K562 (cell line): Measurements from ENCODE around the gene UBXN10. TPM values are rescaled to one million over a fixed set of nuclear protein-coding genes. Genes with fewer than 3 reads are reported as not detected.

Experiments
- ATAC-seq: fragments of 200-7000 bp; cut with Tn5 transposase; 3 replicates; pipeline ENCODE4 v1.9.1; 2020; ENCODE audit warnings: moderate library complexity
- BruUV-seq: library from RNA; stranded (reverse); fragments of 400-500 nt; replicated peaks from 2 replicates; lab custom pipeline; 2021; lab: Mats Ljungman, UMichigan
- CTCF ChIA-PET: fragments of 300-600 bp; formaldehyde crosslinking; extraction: SDS; loops from one replicate; lab custom pipeline; 2021; ENCODE audit warnings: low intra/inter-chr PET ratio; lab: Yijun Ruan, JAX
- POLR2A ChIA-PET: fragments of 300-600, 350-650 bp; sonication (Branson Sonifier 250); formaldehyde crosslinking; extraction: SDS; loops from one replicate; lab custom pipeline; 2021; ENCODE audit warnings: antibody characterized with exemption, inconsistent platforms; lab: Yijun Ruan, JAX
- DNase-seq, 4 experiments: peaks; one replicate each; pipeline versions ENCODE4 v3.0.0 to v3.0.0-alpha.2; 2011 to 2018; ENCODE audit warnings: low spot score in 3 of 4, mixed read lengths in 3 of 4; ENCODE audit errors: extremely low read depth in 1 of 4
- FAIRE-seq: peaks from 2 replicates; lab custom pipeline; 2011; peaks lifted over from hg19 to GRCh38; lab: Jason Lieb, UNC
- H2AFZ ChIP-seq: 2 replicates; pipeline ENCODE4 v1.6.0; 2011; ENCODE audit warnings: low read depth, low read length, control low read depth, inconsistent platforms
- H3K27ac ChIP-seq: fragments of 200-600 bp; 3 replicates; pipeline ENCODE4 v1.8.0; 2011; ENCODE audit warnings: low read depth, mild to moderate bottlenecking, control low read depth, inconsistent platforms, low read length, moderate library complexity, mixed read lengths; ENCODE audit errors: extremely low read depth
- H3K27me3 ChIP-seq, 2 experiments: fragments of 300-600 bp in 1 of 2; 2 replicates in 1 of 2; 3 replicates in 1 of 2; pipeline versions ENCODE4 v1.6.0 to v1.8.0; 2011; ENCODE audit warnings: inconsistent platforms in 2 of 2, low read length in 2 of 2, mild to moderate bottlenecking in 1 of 2, mixed read lengths in 1 of 2, moderate library complexity in 1 of 2; ENCODE audit not compliant: control insufficient read depth in 2 of 2, insufficient read depth in 2 of 2
- H3K36me3 ChIP-seq: fragments of 300-600 bp; 3 replicates; pipeline ENCODE4 v1.8.0; 2011; ENCODE audit warnings: mild to moderate bottlenecking, low read length, inconsistent platforms; ENCODE audit not compliant: control insufficient read depth, insufficient read depth
- H3K4me1 ChIP-seq, 2 experiments: fragments of 200-600 bp in 1 of 2; replicated peaks in 1 of 2; 2 replicates in 1 of 2; 3 replicates in 1 of 2; pipeline versions ENCODE4 v1.5.1 to v1.8.0; 2011; ENCODE audit warnings: inconsistent platforms in 2 of 2, low read length in 2 of 2, mild to moderate bottlenecking in 1 of 2, mixed read lengths in 1 of 2, moderate library complexity in 1 of 2; ENCODE audit not compliant: control insufficient read depth in 2 of 2, insufficient read depth in 2 of 2
- H3K4me2 ChIP-seq: 2 replicates; pipeline ENCODE4 v1.6.1; 2011; ENCODE audit warnings: low read length, control low read depth, inconsistent platforms, mixed read lengths; ENCODE audit not compliant: insufficient read depth
- H3K4me3 ChIP-seq: fragments of 200-600 bp; sonication (generic), shearing (Covaris generic); 2 replicates; pipeline ENCODE4 v1.5.1; 2016; ENCODE audit warnings: control low read depth, inconsistent platforms
- H3K79me2 ChIP-seq: fragments of 200-600 bp; 3 replicates; pipeline ENCODE4 v1.8.0; 2011; ENCODE audit warnings: low read length, inconsistent platforms; ENCODE audit not compliant: control insufficient read depth, insufficient read depth
- H3K9ac ChIP-seq, 2 experiments: 2 replicates each; pipeline versions ENCODE4 v1.6.0 to v1.6.1; 2011; ENCODE audit warnings: low read depth in 2 of 2, low read length in 2 of 2, control low read depth in 1 of 2, inconsistent platforms in 1 of 2, mild to moderate bottlenecking in 1 of 2, mixed read lengths in 1 of 2; ENCODE audit not compliant: insufficient read depth in 1 of 2
- H3K9me1 ChIP-seq: one replicate; pipeline ENCODE4 v1.6.0; 2011; ENCODE audit warnings: inconsistent platforms, mild to moderate bottlenecking, low read length, moderate library complexity; ENCODE audit not compliant: control insufficient read depth, insufficient read depth
- H3K9me3 ChIP-seq: replicated peaks from 2 replicates; pipeline ENCODE4 v1.5.1; 2011; ENCODE audit warnings: low read depth, low read length, inconsistent platforms; ENCODE audit not compliant: control insufficient read depth, insufficient read depth
- H4K20me1 ChIP-seq: replicated peaks from 2 replicates; pipeline ENCODE4 v1.6.1; 2011; ENCODE audit warnings: low read length, inconsistent platforms, mixed read lengths; ENCODE audit not compliant: control insufficient read depth, insufficient read depth
- CBX1 ChIP-seq: sonication (generic); IDR thresholded peaks from 2 replicates; pipeline ENCODE4 v1.6.1; 2016; ENCODE audit warnings: antibody characterized with exemption, low read depth, mild to moderate bottlenecking
- CBX3 ChIP-seq, 2 experiments: IDR thresholded peaks; 1 replicate in 1 of 2; 2 replicates in 1 of 2; pipeline ENCODE4 v1.6.1; 2012; ENCODE audit warnings: inconsistent platforms in 2 of 2, low read length in 2 of 2, borderline replicate concordance in 1 of 2, control low read depth in 1 of 2
- CBX5 ChIP-seq: IDR thresholded peaks from 2 replicates; pipeline ENCODE4 v1.6.1; 2014; ENCODE audit warnings: low read depth, borderline replicate concordance
- EP300 ChIP-seq: IDR thresholded peaks from 2 replicates; pipeline ENCODE4 v1.6.1; 2012; ENCODE audit warnings: low read length, improper control_type of control experiment
- HDGF ChIP-seq: fragments of 450-650 bp; IDR thresholded peaks from 2 replicates; pipeline ENCODE4 v1.6.1; 2016
- HLTF ChIP-seq: fragments of 450-650 bp; IDR thresholded peaks from 2 replicates; pipeline ENCODE4 v1.6.1; 2016
- LARP7 ChIP-seq: fragments of 450-650 bp; IDR thresholded peaks from 2 replicates; pipeline ENCODE4 v1.6.1; 2016
- MTA3 ChIP-seq: fragments of 450-650 bp; formaldehyde crosslinking; IDR thresholded peaks from 2 replicates; pipeline ENCODE4 v1.6.1; 2017; ENCODE audit warnings: mild to moderate bottlenecking, borderline replicate concordance
- MXI1 ChIP-seq: IDR thresholded peaks from 2 replicates; pipeline ENCODE4 v1.6.1; 2011; ENCODE audit warnings: low read depth, mild to moderate bottlenecking, improper control_type of control experiment, low read length
- PML ChIP-seq: IDR thresholded peaks from 2 replicates; pipeline ENCODE4 v1.6.1; 2012; ENCODE audit warnings: low read length, inconsistent platforms
- RNF2 ChIP-seq: sonication (generic); IDR thresholded peaks from 2 replicates; pipeline ENCODE4 v1.6.1; 2016
- TRIM24 ChIP-seq, 2 experiments: fragments of 450-650 bp; IDR thresholded peaks; 2 replicates each; pipeline ENCODE4 v1.6.1; 2016
- TRIM28 ChIP-seq: fragments of 450-650 bp; IDR thresholded peaks from 2 replicates; pipeline ENCODE4 v1.6.1; 2017
- XRCC3 ChIP-seq: fragments of 450-650 bp; IDR thresholded peaks from 2 replicates; pipeline ENCODE4 v1.6.1; 2017; ENCODE audit warnings: mild to moderate bottlenecking, moderate library complexity
- ZEB2 ChIP-seq: fragments of 450-650 bp; IDR thresholded peaks from 2 replicates; pipeline ENCODE4 v1.6.1; 2016
- ZNF280A ChIP-seq: fragments of 450-650 bp; IDR thresholded peaks from 2 replicates; pipeline ENCODE4 v1.6.1; 2018; ENCODE audit warnings: mild to moderate bottlenecking, low read depth; ENCODE audit not compliant: partially characterized antibody
- ZNF280B ChIP-seq: fragments of 250-450 bp; sonication (Bioruptor Pico); IDR thresholded peaks from 2 replicates; pipeline ENCODE4 v1.5.1; 2021; ENCODE audit warnings: mild to moderate bottlenecking
- ZNF785 ChIP-seq: fragments of 250-450 bp; sonication (Bioruptor Pico); IDR thresholded peaks from 2 replicates; pipeline ENCODE4 v1.4.0; 2020; ENCODE audit warnings: mild to moderate bottlenecking
- WGBS: fragments of 100-300 bp; shearing (Covaris generic); methylation state at CpG from one replicate; pipeline ENCODE4 v1.1.6; 2016; ENCODE audit warnings: low coverage, mixed read lengths; ENCODE audit not compliant: insufficient coverage; ENCODE audit errors: missing lambda C conversion rate; 5-methylcytosine and 5-hydroxymethylcytosine counted together
- in situ Hi-C: fragments of 300-500 bp; cut with MboI; formaldehyde crosslinking; loops from 4 replicates; pipeline ENCODE4 v1.15.0; 2018; ENCODE audit warnings: inconsistent platforms, mixed read lengths
- intact Hi-C: fragments of 100-400 bp; cut with micrococcal nuclease; formaldehyde crosslinking; loops from 2 replicates; pipeline ENCODE4 v1.14.2; 2022
- polyA plus RNA-seq, 8 experiments: library from polyadenylated mRNA; depleted of rRNA in 4 of 8; stranded (reverse) in 5 of 8; unstranded in 3 of 8; fragments of >200 nt; fragmentation: Nextera tagmentation in 2 of 8; fragmentation: Illumina TruSeq in 1 of 8; extraction: Ambion mirVana in 2 of 8; extraction: Trizol in 1 of 8; gene quantifications; 2 replicates each; pipeline versions ENCODE4 v1.2.1 to v1.2.3, GENCODE V29; 2011 to 2014; ENCODE audit warnings: inconsistent platforms in 1 of 8, missing spikeins in 1 of 8
- total RNA-seq, 7 experiments: library from RNA; depleted of rRNA in 6 of 7; stranded (reverse); fragments of >200 nt in 6 of 7; fragmentation: Illumina TruSeq in 2 of 7; extraction: Trizol in 2 of 7; gene quantifications; 2 replicates each; pipeline versions ENCODE4 v1.2.1 to v1.2.3, GENCODE V29; 2011 to 2021; ENCODE audit warnings: low replicate concordance in 1 of 7

UBXN10 gene
- total and polyA plus RNA-seq, 9 of the 15 experiments (the other 6 are each of a cell fraction or from before 2014, with no cell fraction given): 10.7 to 17.7 (median 13.6) TPM

- TF ChIP-seq CBX1 (peak; percentile 94; the same call in 1 of the 2 replicates), EP300 (peak; percentile 50; the same call in 1 of the 2 replicates), CBX5 (peak; percentile 96), PML (no peak), ZNF785 (no peak), ZNF280A (peak; percentile 92), LARP7 (no peak), ZEB2 (0 out of 2 replicates have a peak, but pooled peaks have one; percentile 62), RNF2 (no peak), TRIM24 (IDR thresholded peaks at IDR 0.05) (peak in 1 of 2 experiments; percentile 73; a peak in 2 of 4 replicates), XRCC3 (peak; percentile 83), ZNF280B (CRISPR knock-in tag) (peak; percentile 77; the same call in 1 of the 2 replicates), HLTF (peak; percentile 57; the same call in 1 of the 2 replicates), TRIM28 (peak; percentile 98), CBX3 (IDR thresholded peaks at IDR 0.05; ENCODE audit: borderline replicate concordance in 1 of 2, low read length in 2 of 2) (peak in 1 of 2 experiments; percentile 97; a peak in 2 of 3 replicates), HDGF (no peak), MTA3 (0 out of 2 replicates have a peak, but pooled peaks have one; percentile 31), MXI1 (no peak)
- H3K27ac ChIP-seq: no peak overlapping the region
- H3K9me3 ChIP-seq: peaks cover 12% of the 10 kb centered on the region
- no peaks in the 10 kb centered on the region for H3K4me1 ChIP-seq
- 0% methylated on average over 1 of the region's 1 CpG for WGBS
- no peaks in the 10 kb centered on the region for H3K36me3 ChIP-seq
- DNase-seq: peak in 1 of 4 experiments; percentile 60
- no peak overlapping the region for H3K4me3 ChIP-seq
- H2AFZ ChIP-seq: no peak overlapping the region
- BruUV-seq: no TSS peak
- H3K9ac ChIP-seq: no peak overlapping the region
- peaks cover 0 to 17% of the 10 kb centered on the region in 2 experiments; a peak in 3 of 5 replicates for H3K27me3 ChIP-seq
- ChIA-PET CTCF (no interaction called here), POLR2A (interaction anchor here (1.1 to 1.4 kb wide), 3 partner anchors 12 to 27 kb away, joined by 3 to 5 read pairs (median 4); no protein-coding TSS in a partner anchor)
- no peaks in the 10 kb centered on the region for H4K20me1 ChIP-seq
- ATAC-seq: no peak
- no peak for FAIRE-seq
- no peaks in the 10 kb centered on the region for H3K9me1 ChIP-seq
- no peak overlapping the region for H3K4me2 ChIP-seq
- in situ Hi-C loops: no loop called here
- intact Hi-C loops: loop anchor here (5.0 kb wide), 1 partner anchor 37 kb away; no protein-coding TSS in a partner anchor
- H3K79me2 ChIP-seq: no peaks in the 10 kb centered on the region
Measured at GRCh38 chr1:20160034-20160433, 25.9 kb upstream of the UBXN10 start.
